ENCODE data around the gene TMEFF2. TPM values are rescaled to one million over a fixed set of nuclear protein-coding genes. Genes with fewer than 3 reads are reported as not detected.

TMEFF2 gene
- total and polyA plus RNA-seq, 7 experiments from 2014 or later: not detected

DNA sequence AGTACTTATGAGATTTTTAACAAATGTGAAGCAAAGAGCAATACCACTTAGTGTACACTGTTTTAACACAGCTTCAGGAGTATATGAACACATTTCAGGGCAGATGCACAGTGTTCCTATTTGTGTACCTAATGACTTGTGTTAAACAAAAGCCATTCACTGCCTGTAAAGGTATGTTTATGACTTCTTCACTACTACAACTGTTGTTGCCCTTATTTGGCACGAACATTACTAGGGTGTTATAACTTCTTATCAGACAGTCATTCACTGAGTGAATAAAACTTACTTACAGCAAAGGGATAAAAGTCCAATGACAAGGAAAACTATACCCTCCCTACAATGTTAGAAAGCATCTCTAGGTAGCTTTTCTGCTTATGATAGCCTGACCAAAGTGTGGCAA is 262.4 kb downstream of the TMEFF2 start:
- no peak overlapping the region for H3K27ac ChIP-seq (ENCODE audit: low read depth, low read length)
- DNase-seq: no peak
- no peaks in the 10 kb centered on the region for H3K36me3 ChIP-seq (ENCODE audit: control insufficient read depth in 2 of 3, insufficient read depth in 3 of 3, low read length in 3 of 3)
- CTCF ChIA-PET: no interaction called here
- POLR2A ChIA-PET: no interaction called here
- no peaks in the 10 kb centered on the region for H3K4me1 ChIP-seq (ENCODE audit: control insufficient read depth in 2 of 2, insufficient read depth in 2 of 2, low read length in 2 of 2)
- H3K4me3 Mint-ChIP-seq: no peak overlapping the region
- H3K27me3 Mint-ChIP-seq: peaks cover 7 to 27% (median 17%) of the 10 kb centered on the region in 5 donors
- no peaks in the 10 kb centered on the region for H3K36me3 Mint-ChIP-seq
- ATAC-seq: no peak
- H3K9me3 ChIP-seq (ENCODE audit: control insufficient read depth in 2 of 3, low read length in 3 of 3): no peaks in the 10 kb centered on the region
- peaks cover 0 to 2% (median 0%) of the 10 kb centered on the region in 11 donors for H3K9me3 Mint-ChIP-seq
- H3K27ac Mint-ChIP-seq: no peak overlapping the region
- peaks cover 0 to 1% (median 0%) of the 10 kb centered on the region in 7 donors for H3K4me1 Mint-ChIP-seq
- no peak overlapping the region for H3K4me3 ChIP-seq (ENCODE audit: low read length)
- intact Hi-C loops (cut with micrococcal nuclease): no loop called here
- H3K27me3 ChIP-seq (ENCODE audit: control insufficient read depth in 2 of 2, insufficient read depth in 2 of 2, low read length in 2 of 2): no peaks in the 10 kb centered on the region

DNA sequence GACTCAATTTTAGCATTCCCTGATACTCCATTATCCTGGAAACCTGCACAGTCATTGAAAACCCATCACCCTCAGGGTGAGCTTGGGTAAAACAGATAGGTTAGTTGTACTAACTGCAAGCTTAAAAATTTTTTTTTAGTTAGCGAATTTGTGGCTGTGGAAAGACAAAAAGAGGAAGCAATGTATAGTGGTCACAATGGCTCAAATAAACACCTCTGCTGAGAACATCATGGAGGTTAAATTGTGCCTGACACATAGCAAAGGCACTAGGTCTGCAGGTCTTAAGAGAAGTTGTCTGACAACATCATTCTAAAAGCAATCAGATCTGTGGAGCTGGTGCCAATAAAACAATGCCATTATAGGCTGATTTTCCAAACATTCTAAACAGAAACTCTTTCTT is 263.4 kb downstream of the TMEFF2 start:
- no peaks in the 10 kb centered on the region for H3K36me3 Mint-ChIP-seq
- POLR2A ChIA-PET: no interaction called here

DNA sequence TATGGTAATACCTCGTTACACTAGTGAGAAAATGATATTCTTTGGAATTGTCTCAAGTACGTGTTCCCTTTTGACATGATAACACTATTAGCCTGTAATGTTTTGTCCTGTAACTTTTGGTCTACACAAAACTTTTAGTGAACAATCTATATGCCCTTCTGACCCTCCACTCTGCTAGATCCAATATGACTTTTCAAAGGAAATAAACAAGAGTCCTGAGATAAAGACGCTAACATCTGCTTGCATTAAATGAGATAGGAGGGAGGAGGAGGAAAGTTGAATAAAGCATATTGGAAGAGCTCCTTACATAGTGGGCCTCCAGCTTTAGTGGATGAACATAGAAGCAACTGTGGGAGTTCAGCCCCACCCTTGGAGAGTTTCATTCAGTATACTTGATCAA is 264.5 kb downstream of the TMEFF2 start:
- no peak for DNase-seq
- CTCF ChIA-PET: no interaction called here
- H3K27ac Mint-ChIP-seq: no peak overlapping the region

More for the DNA sequence above, 263.4 kb downstream of the TMEFF2 start:
- no peaks in the 10 kb centered on the region for H3K36me3 ChIP-seq (ENCODE audit: control insufficient read depth in 2 of 3, insufficient read depth in 3 of 3, low read length in 3 of 3)
- CTCF ChIA-PET: no interaction called here
- no peak overlapping the region for H3K4me3 ChIP-seq (ENCODE audit: low read length)
- H3K4me3 Mint-ChIP-seq: no peak overlapping the region
- H3K9me3 Mint-ChIP-seq: peaks cover 0 to 2% (median 0%) of the 10 kb centered on the region in 11 donors
- peaks cover 7 to 27% (median 17%) of the 10 kb centered on the region in 5 donors for H3K27me3 Mint-ChIP-seq
- DNase-seq (no peak), ATAC-seq (no peak)
- H3K9me3 ChIP-seq (ENCODE audit: control insufficient read depth in 2 of 3, low read length in 3 of 3): no peaks in the 10 kb centered on the region
- no peak overlapping the region for H3K27ac Mint-ChIP-seq
- no peak overlapping the region for H3K27ac ChIP-seq (ENCODE audit: low read depth, low read length)
- H3K4me1 Mint-ChIP-seq: peaks cover 0 to 1% (median 0%) of the 10 kb centered on the region in 7 donors
- intact Hi-C loops (cut with micrococcal nuclease): no loop called here
- H3K27me3 ChIP-seq (ENCODE audit: control insufficient read depth in 2 of 2, insufficient read depth in 2 of 2, low read length in 2 of 2): no peaks in the 10 kb centered on the region
- no peaks in the 10 kb centered on the region for H3K4me1 ChIP-seq (ENCODE audit: control insufficient read depth in 2 of 2, insufficient read depth in 2 of 2, low read length in 2 of 2)

DNA sequence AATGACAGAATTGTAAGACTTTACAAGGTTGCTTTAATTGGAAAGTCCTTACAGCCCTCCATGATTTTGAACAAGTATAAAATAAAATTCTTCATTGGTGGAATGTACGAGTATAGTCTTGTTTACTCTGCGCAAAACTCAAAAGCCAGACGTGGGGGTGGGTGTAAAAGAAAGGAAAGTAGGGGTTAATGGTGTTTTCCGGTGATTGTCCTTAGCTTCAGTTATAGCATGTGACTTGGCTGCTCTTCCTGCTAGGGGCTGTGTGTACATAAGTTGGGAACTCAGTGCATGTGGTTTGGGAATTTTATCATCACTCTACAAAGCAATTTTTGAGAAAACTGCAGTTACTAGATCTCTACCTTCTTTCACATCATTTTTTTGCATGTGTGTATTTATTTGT is 265.4 kb downstream of the TMEFF2 start:
- Histone ChIP-seq H3K27me3 (ENCODE audit: control insufficient read depth in 2 of 2, insufficient read depth in 2 of 2, low read length in 2 of 2) (no peaks in the 10 kb centered on the region), H3K9me3 (ENCODE audit: control insufficient read depth in 2 of 3, low read length in 3 of 3) (no peaks in the 10 kb centered on the region), H3K4me1 (ENCODE audit: control insufficient read depth in 2 of 2, insufficient read depth in 2 of 2, low read length in 2 of 2) (no peaks in the 10 kb centered on the region), H3K36me3 (ENCODE audit: control insufficient read depth in 2 of 3, insufficient read depth in 3 of 3, low read length in 3 of 3) (no peaks in the 10 kb centered on the region), H3K27ac (ENCODE audit: low read depth, low read length) (no peak overlapping the region), H3K4me3 (ENCODE audit: low read length) (no peak overlapping the region)
- DNase-seq: no peak
- no peaks in the 10 kb centered on the region for H3K36me3 Mint-ChIP-seq
- H3K27ac Mint-ChIP-seq: no peak overlapping the region
- intact Hi-C loops (cut with micrococcal nuclease): no loop called here
- peaks cover 5 to 27% (median 16%) of the 10 kb centered on the region in 5 donors for H3K27me3 Mint-ChIP-seq
- no peak overlapping the region for H3K4me3 Mint-ChIP-seq
- ATAC-seq: no peak
- CTCF ChIA-PET: no interaction called here
- H3K9me3 Mint-ChIP-seq: no peaks in the 10 kb centered on the region
- H3K4me1 Mint-ChIP-seq: peaks cover 0 to 1% (median 0%) of the 10 kb centered on the region in 7 donors
- POLR2A ChIA-PET: no interaction called here

More for the DNA sequence above, 264.5 kb downstream of the TMEFF2 start:
- H3K9me3 ChIP-seq (ENCODE audit: control insufficient read depth in 2 of 3, low read length in 3 of 3): no peaks in the 10 kb centered on the region
- POLR2A ChIA-PET: no interaction called here
- no peaks in the 10 kb centered on the region for H3K4me1 ChIP-seq (ENCODE audit: control insufficient read depth in 2 of 2, insufficient read depth in 2 of 2, low read length in 2 of 2)
- no peaks in the 10 kb centered on the region for H3K36me3 Mint-ChIP-seq
- H3K4me3 Mint-ChIP-seq: no peak overlapping the region
- intact Hi-C loops (cut with micrococcal nuclease): no loop called here
- no peaks in the 10 kb centered on the region for H3K36me3 ChIP-seq (ENCODE audit: control insufficient read depth in 2 of 3, insufficient read depth in 3 of 3, low read length in 3 of 3)
- no peak overlapping the region for H3K27ac ChIP-seq (ENCODE audit: low read depth, low read length)
- H3K27me3 Mint-ChIP-seq: peaks cover 7 to 27% (median 16%) of the 10 kb centered on the region in 5 donors
- H3K4me1 Mint-ChIP-seq: peaks cover 0 to 1% (median 0%) of the 10 kb centered on the region in 7 donors
- H3K27me3 ChIP-seq (ENCODE audit: control insufficient read depth in 2 of 2, insufficient read depth in 2 of 2, low read length in 2 of 2): no peaks in the 10 kb centered on the region
- H3K9me3 Mint-ChIP-seq: no peaks in the 10 kb centered on the region
- ATAC-seq: no peak
- H3K4me3 ChIP-seq (ENCODE audit: low read length): no peak overlapping the region

DNA sequence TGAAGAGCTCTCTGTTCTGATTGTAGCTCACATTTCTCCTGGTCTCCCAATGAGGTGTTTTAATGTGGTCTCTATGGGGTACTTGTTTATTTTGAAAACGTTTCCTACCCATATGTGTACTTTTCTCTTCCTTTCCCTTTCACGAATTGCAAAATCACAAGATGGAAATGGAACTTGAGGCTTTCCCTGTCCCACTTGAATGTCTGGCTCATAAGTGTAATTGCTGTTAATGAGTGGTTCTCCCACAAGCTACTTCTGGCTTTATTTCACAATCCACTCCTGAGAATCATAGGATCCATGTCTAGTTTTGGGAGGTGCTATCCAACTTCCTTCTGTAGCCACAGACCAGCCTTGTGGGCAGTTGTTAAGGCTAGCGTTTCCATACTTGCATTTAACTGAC is 266.7 kb downstream of the TMEFF2 start:
- Mint-ChIP-seq H3K4me3 (no peak overlapping the region), H3K4me1 (no peaks in the 10 kb centered on the region), H3K27ac (no peak overlapping the region), H3K36me3 (no peaks in the 10 kb centered on the region), H3K9me3 (peaks cover 0 to under 1% (median 0%) of the 10 kb centered on the region in 11 donors), H3K27me3 (peaks cover 0 to 22% (median 12%) of the 10 kb centered on the region in 5 donors)
- POLR2A ChIA-PET: no interaction called here
- Histone ChIP-seq H3K27ac (ENCODE audit: low read depth, low read length) (no peak overlapping the region), H3K27me3 (ENCODE audit: control insufficient read depth in 2 of 2, insufficient read depth in 2 of 2, low read length in 2 of 2) (no peaks in the 10 kb centered on the region), H3K9me3 (ENCODE audit: control insufficient read depth in 2 of 3, low read length in 3 of 3) (no peaks in the 10 kb centered on the region), H3K4me1 (ENCODE audit: control insufficient read depth in 2 of 2, insufficient read depth in 2 of 2, low read length in 2 of 2) (no peaks in the 10 kb centered on the region), H3K4me3 (ENCODE audit: low read length) (no peak overlapping the region), H3K36me3 (ENCODE audit: control insufficient read depth in 2 of 3, insufficient read depth in 3 of 3, low read length in 3 of 3) (no peaks in the 10 kb centered on the region)
- CTCF ChIA-PET: no interaction called here
- ATAC-seq: no peak
- DNase-seq: no peak
- intact Hi-C loops (cut with micrococcal nuclease): no loop called here

DNA sequence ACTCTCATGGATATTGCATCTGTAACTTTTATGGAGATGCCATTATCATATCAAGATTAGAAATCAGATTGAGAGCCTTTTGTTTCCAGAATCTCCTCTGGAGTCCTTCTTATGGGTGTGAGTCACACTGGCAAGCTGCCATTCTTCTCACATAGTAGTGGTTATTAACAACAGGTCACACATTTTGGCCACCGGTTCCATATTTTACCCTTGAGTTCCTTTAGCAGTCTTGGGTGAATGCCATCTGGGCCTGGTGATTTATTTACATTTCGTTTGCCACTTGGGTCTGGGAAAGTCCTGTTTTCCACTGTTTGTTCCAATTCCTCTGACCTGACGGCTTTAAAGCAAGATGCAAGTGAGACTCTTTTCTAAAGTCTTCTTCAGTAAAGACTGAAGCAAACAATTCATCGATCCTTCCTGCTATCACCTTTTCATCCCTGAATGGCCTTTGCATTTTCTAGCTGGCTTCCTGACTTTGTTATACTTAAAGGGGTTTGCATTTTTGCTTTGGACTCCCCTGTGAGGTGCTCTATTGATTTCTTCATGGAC is 267.3 kb downstream of the TMEFF2 start:
- Histone ChIP-seq H3K27me3 (ENCODE audit: control insufficient read depth in 2 of 2, insufficient read depth in 2 of 2, low read length in 2 of 2) (no peaks in the 10 kb centered on the region), H3K4me3 (ENCODE audit: low read length) (no peak overlapping the region), H3K9me3 (ENCODE audit: control insufficient read depth in 2 of 3, low read length in 3 of 3) (no peaks in the 10 kb centered on the region), H3K4me1 (ENCODE audit: control insufficient read depth in 2 of 2, insufficient read depth in 2 of 2, low read length in 2 of 2) (no peaks in the 10 kb centered on the region), H3K27ac (ENCODE audit: low read depth, low read length) (no peak overlapping the region), H3K36me3 (ENCODE audit: control insufficient read depth in 2 of 3, insufficient read depth in 3 of 3, low read length in 3 of 3) (no peaks in the 10 kb centered on the region)
- H3K27me3 Mint-ChIP-seq: peaks cover 0 to 17% (median 7%) of the 10 kb centered on the region in 5 donors
- no peak overlapping the region for H3K4me3 Mint-ChIP-seq
- POLR2A ChIA-PET: no interaction called here
- no peak for ATAC-seq
- intact Hi-C loops (cut with micrococcal nuclease): no loop called here
- peaks cover 0 to 4% (median 0%) of the 10 kb centered on the region in 11 donors for H3K9me3 Mint-ChIP-seq
- no peak overlapping the region for H3K27ac Mint-ChIP-seq
- H3K36me3 Mint-ChIP-seq: no peaks in the 10 kb centered on the region
- CTCF ChIA-PET: no interaction called here
- no peaks in the 10 kb centered on the region for H3K4me1 Mint-ChIP-seq
- no peak for DNase-seq

DNA sequence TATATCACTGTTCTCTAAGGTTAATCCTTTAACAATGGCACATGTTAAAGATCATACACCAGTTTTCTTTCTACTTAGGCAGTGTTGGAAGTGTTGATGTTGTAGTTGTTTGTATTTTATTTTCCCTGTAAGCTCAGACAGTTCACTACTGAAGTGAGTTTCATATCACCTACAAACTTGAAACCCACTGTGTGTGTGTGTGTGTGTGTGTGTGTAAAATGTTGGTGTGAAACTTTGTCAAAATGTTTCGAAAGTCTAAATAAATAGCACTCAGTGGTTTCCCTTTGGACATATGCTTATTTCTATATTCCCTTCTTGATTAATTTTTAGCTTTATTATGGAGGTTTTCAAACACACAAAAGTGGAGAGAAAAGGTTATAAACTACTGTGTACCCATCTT is 268.1 kb downstream of the TMEFF2 start:
- intact Hi-C loops (cut with micrococcal nuclease): no loop called here
- no peak for ATAC-seq
- no peak overlapping the region for H3K4me3 ChIP-seq (ENCODE audit: low read length)
- H3K36me3 Mint-ChIP-seq: no peaks in the 10 kb centered on the region
- no peaks in the 10 kb centered on the region for H3K4me1 ChIP-seq (ENCODE audit: control insufficient read depth in 2 of 2, insufficient read depth in 2 of 2, low read length in 2 of 2)
- H3K27me3 ChIP-seq (ENCODE audit: control insufficient read depth in 2 of 2, insufficient read depth in 2 of 2, low read length in 2 of 2): no peaks in the 10 kb centered on the region
- no peak overlapping the region for H3K27ac Mint-ChIP-seq
- H3K9me3 ChIP-seq (ENCODE audit: control insufficient read depth in 2 of 3, low read length in 3 of 3): no peaks in the 10 kb centered on the region
- no peaks in the 10 kb centered on the region for H3K36me3 ChIP-seq (ENCODE audit: control insufficient read depth in 2 of 3, insufficient read depth in 3 of 3, low read length in 3 of 3)
- ChIA-PET POLR2A (no interaction called here), CTCF (no interaction called here)
- no peak for DNase-seq
- H3K27me3 Mint-ChIP-seq: peaks cover 0 to 15% (median 7%) of the 10 kb centered on the region in 5 donors
- H3K9me3 Mint-ChIP-seq: peaks cover 0 to 4% (median 0%) of the 10 kb centered on the region in 11 donors
- H3K27ac ChIP-seq (ENCODE audit: low read depth, low read length): no peak overlapping the region
- H3K4me1 Mint-ChIP-seq: no peaks in the 10 kb centered on the region
- H3K4me3 Mint-ChIP-seq: no peak overlapping the region

Measured in naive thymus-derived CD4-positive, alpha-beta T cell (primary cell).